ENCODE data around the gene GPR15LG. TPM values are rescaled to one million over a fixed set of nuclear protein-coding genes. Genes with fewer than 3 reads are reported as not detected.

GPR15LG gene
- total RNA-seq, 1 experiment from 2014 or later: not detected

- no peaks in the 10 kb centered on the region; the same call in 1 of the 2 replicates for H3K36me3 ChIP-seq (replicated peaks; ENCODE audit: control insufficient read depth, insufficient read depth, low read length)
- peak within 1 kb of the TSS; percentile 55 for H3K4me3 ChIP-seq (ENCODE audit: insufficient read depth, low read depth, low read length)
- peaks cover 45% of the 10 kb centered on the region for H3K27me3 ChIP-seq (ENCODE audit: control insufficient read depth, insufficient read depth, low read length)
- DNase-seq: peak; percentile 94
Measured at GRCh38 chr10:84194424-84195043, 20.9 kb downstream of the GPR15LG start, which contains the start of gene CDHR1. TSS of gene CDHR1 (plus strand) at chr10:84194537. CDS start at chr10:84194761, 224 bp downstream.

- Histone ChIP-seq H3K27me3 (ENCODE audit: control insufficient read depth, insufficient read depth, low read length) (peaks cover 45% of the 10 kb centered on the region), H3K4me3 (ENCODE audit: insufficient read depth, low read depth, low read length) (peak overlapping the region; percentile 55), H3K36me3 (replicated peaks; ENCODE audit: control insufficient read depth, insufficient read depth, low read length) (no peaks in the 10 kb centered on the region; the same call in 1 of the 2 replicates)
- DNase-seq: peak; percentile 77
Measured at GRCh38 chr10:84195044-84195830, 21.6 kb downstream of the GPR15LG start.

GRCh38 chr10:84196083-84196482 lies 22.5 kb downstream of the GPR15LG start:
- no peaks in the 10 kb centered on the region; the same call in 1 of the 2 replicates for H3K36me3 ChIP-seq (replicated peaks; ENCODE audit: control insufficient read depth, insufficient read depth, low read length)
- H3K27me3 ChIP-seq (ENCODE audit: control insufficient read depth, insufficient read depth, low read length): peaks cover 45% of the 10 kb centered on the region
- no peak for DNase-seq
- H3K4me3 ChIP-seq (ENCODE audit: insufficient read depth, low read depth, low read length): no peak overlapping the region

- peaks cover 45% of the 10 kb centered on the region for H3K27me3 ChIP-seq (ENCODE audit: control insufficient read depth, insufficient read depth, low read length)
- no peak overlapping the region for H3K4me3 ChIP-seq (ENCODE audit: insufficient read depth, low read depth, low read length)
- DNase-seq: no peak
- no peaks in the 10 kb centered on the region; the same call in 1 of the 2 replicates for H3K36me3 ChIP-seq (replicated peaks; ENCODE audit: control insufficient read depth, insufficient read depth, low read length)
Measured at GRCh38 chr10:84196941-84197340, 23.3 kb downstream of the GPR15LG start.

DNA sequence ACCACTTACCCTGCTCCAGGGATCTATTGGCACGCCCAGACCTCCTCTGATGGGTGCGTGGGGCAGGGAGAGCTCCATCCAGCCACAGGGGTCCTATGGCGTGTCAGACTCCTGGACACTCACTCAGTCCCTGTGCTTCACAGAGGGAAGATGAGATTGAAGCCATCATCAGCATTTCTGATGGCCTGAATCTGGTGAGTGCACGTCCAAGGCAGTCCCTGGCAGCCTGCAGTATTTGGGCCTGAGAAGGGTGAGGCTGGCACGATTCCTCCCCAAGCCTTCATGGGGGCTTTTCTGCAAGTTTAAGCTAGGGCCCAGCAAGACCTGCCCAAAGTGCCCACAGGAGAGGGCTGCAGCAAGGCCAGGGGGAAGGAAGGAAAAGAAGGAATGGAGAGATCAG lies 24.0 kb downstream of the GPR15LG start:
- no peak overlapping the region for H3K4me3 ChIP-seq (ENCODE audit: insufficient read depth, low read depth, low read length)
- H3K27me3 ChIP-seq (ENCODE audit: control insufficient read depth, insufficient read depth, low read length): peaks cover 45% of the 10 kb centered on the region
- H3K36me3 ChIP-seq (replicated peaks; ENCODE audit: control insufficient read depth, insufficient read depth, low read length): no peaks in the 10 kb centered on the region; the same call in 1 of the 2 replicates
- no peak for DNase-seq

DNA sequence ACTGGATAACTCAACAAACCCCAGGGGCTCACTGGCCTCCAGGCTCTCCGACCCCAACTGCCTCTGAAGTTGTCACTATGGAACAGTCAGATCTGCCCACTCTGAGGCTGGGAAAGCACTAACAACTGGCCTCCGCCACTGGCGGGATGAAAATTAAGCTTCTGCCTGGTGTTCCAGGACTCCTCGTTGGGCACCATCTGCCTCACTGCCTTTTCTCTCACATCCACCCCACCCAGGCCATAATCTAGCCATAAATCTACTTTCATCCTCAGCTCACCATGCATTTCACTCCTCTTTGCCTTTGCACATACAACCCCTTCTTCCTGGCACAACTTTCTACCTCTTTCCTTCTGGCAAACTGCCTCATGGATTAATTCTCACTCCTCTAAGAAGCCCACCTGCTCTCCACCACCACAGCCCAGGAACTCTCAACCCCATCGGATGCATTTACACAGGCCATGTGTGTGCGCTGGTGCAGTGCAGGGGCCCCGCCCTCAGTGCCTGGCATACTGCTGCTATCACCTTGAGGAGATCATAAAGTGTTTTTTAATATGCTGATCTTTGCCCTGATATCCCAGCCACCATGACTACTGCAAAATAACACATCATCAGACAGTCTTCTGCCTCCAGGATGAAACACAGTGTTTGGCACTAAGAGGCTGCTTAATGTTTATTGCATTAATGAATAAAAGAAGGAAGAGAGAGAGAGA lies 24.8 kb downstream of the GPR15LG start:
- DNase-seq: no peak
- H3K27me3 ChIP-seq (ENCODE audit: control insufficient read depth, insufficient read depth, low read length): peaks cover 40% of the 10 kb centered on the region
- no peak overlapping the region for H3K4me3 ChIP-seq (ENCODE audit: insufficient read depth, low read depth, low read length)
- H3K36me3 ChIP-seq (replicated peaks; ENCODE audit: control insufficient read depth, insufficient read depth, low read length): no peaks in the 10 kb centered on the region; the same call in 1 of the 2 replicates

DNA sequence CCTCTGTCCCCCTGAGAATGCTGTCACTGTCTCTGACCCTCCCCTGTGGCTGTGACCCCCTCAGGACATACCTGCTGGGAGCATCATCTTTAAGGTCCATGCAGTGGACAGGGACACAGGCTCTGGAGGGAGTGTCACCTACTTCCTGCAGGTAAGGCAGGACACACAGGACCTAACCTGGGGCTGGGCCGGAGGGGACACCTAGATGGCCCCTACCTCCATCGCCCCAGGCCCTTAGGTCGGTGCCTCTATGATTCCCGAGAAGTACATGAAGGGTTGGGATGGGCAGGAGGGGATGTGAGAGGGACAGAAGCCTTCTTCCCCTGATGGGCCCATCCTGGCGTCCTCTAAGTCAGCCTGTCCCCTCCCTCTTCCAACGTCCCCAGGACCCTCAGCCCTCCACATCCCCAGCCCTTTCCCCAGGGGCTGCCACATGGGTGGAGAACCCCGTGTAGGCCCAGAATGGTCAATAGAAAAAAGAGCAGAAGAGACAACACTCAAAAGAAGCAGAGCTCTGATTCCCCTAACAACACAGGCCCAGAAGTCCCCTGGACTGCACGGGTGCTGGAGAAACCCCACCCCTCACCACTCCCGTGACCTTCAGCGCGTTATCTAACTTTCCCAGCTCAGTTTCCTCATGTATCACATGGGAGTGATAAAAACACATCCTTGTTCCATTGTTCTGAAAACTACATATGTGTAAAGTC lies 27.1 kb downstream of the GPR15LG start:
- Histone ChIP-seq H3K4me3 (ENCODE audit: insufficient read depth, low read depth, low read length) (no peak overlapping the region), H3K27me3 (ENCODE audit: control insufficient read depth, insufficient read depth, low read length) (peaks cover 17% of the 10 kb centered on the region), H3K36me3 (replicated peaks; ENCODE audit: control insufficient read depth, insufficient read depth, low read length) (no peaks in the 10 kb centered on the region; the same call in 1 of the 2 replicates)
- no peak for DNase-seq

DNA sequence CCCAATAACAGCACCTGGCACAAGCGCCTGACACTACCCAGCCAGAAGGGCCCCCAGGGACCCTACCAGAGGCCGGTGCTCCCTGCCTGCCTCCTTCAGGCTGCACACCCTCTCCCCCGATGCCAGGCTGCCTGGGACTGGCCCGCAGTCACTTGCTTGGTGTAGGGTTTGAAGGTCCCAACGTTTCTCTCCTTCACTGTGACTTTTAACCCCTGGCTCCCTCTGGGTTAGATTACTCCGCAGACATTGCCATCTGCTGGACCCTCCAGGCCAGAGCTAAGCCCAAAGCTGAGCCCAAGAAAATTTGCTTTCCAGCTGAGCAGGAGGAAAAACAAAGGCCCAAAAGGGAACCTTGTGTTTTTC lies 27.6 kb downstream of the GPR15LG start:
- H3K27me3 ChIP-seq (ENCODE audit: control insufficient read depth, insufficient read depth, low read length): peaks cover 12% of the 10 kb centered on the region
- H3K4me3 ChIP-seq (ENCODE audit: insufficient read depth, low read depth, low read length): no peak overlapping the region
- DNase-seq: peak; percentile 74
- H3K36me3 ChIP-seq (replicated peaks; ENCODE audit: control insufficient read depth, insufficient read depth, low read length): no peaks in the 10 kb centered on the region; the same call in 1 of the 2 replicates

DNA sequence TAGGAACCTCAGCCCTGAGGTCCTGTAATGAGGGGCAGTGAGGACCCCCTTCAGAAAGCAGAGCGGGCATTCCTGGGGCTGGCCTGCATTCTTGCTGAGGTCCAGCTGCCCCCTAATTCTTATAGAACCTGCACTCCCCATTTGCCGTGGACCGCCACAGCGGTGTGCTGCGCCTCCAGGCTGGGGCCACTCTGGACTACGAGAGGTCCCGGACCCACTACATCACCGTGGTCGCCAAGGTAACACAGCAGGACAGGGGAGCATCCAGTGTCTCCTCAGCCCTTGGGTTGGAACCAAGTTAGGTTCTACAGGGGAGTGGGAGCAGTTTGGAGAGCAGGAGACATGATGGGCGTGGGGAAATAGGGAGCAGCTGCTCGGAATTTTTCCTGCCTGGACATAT lies 28.1 kb downstream of the GPR15LG start:
- no peak for DNase-seq
- Histone ChIP-seq H3K27me3 (ENCODE audit: control insufficient read depth, insufficient read depth, low read length) (peaks cover 7% of the 10 kb centered on the region), H3K4me3 (ENCODE audit: insufficient read depth, low read depth, low read length) (no peak overlapping the region), H3K36me3 (replicated peaks; ENCODE audit: control insufficient read depth, insufficient read depth, low read length) (no peaks in the 10 kb centered on the region; the same call in 1 of the 2 replicates)

DNA sequence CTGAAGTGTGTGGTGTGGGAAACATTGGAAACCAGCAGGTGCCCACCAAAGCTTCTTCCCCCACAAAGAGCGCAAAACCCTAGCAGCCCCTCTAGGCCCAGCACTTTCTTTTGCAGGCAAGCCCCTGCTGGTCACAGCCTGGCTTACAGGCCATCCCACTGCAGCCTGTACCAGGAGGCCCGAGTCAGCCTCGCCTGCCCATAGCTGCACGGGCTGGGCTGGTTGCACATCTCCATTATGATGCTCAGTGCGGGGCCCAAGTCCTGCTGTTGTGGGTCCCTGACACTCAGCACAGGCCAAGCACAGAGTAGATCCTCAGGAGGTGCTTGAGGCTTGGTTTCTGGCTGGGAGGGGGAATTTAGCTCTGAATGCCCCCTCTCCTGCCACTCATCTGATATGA lies 28.7 kb downstream of the GPR15LG start:
- H3K4me3 ChIP-seq (ENCODE audit: insufficient read depth, low read depth, low read length): no peak overlapping the region
- no peaks in the 10 kb centered on the region for H3K36me3 ChIP-seq (replicated peaks; ENCODE audit: control insufficient read depth, insufficient read depth, low read length)
- peak; percentile 61 for DNase-seq
- H3K27me3 ChIP-seq (ENCODE audit: control insufficient read depth, insufficient read depth, low read length): peaks cover 2% of the 10 kb centered on the region; the same call in 1 of the 2 replicates

DNA sequence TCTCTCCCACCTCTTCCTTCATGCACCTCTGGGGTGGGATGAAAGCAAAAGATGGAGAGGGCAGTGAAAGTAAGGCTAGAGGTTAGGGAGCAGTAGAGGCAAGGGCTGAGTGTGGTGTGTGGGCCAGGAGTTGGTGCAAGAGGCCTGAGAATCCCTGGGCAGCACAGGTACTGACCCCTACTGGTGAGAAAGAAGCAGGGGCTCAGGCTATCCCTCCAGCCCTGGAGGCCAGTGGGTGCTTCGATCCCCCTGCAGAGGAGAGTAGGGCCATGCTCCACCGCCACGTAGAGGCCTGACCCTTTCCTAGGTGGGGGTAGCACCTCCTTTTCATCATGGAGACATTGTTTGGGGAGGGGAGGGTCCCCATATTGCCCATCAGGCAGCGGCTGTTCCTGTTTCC lies 30.5 kb downstream of the GPR15LG start:
- Histone ChIP-seq H3K27me3 (ENCODE audit: control insufficient read depth, insufficient read depth, low read length) (no peaks in the 10 kb centered on the region), H3K36me3 (replicated peaks; ENCODE audit: control insufficient read depth, insufficient read depth, low read length) (no peaks in the 10 kb centered on the region), H3K4me3 (ENCODE audit: insufficient read depth, low read depth, low read length) (no peak overlapping the region)
- DNase-seq: peak; percentile 89

- Histone ChIP-seq H3K36me3 (replicated peaks; ENCODE audit: control insufficient read depth, insufficient read depth, low read length) (no peaks in the 10 kb centered on the region), H3K4me3 (ENCODE audit: insufficient read depth, low read depth, low read length) (no peak overlapping the region), H3K27me3 (ENCODE audit: control insufficient read depth, insufficient read depth, low read length) (no peaks in the 10 kb centered on the region)
- DNase-seq: no peak
Measured at GRCh38 chr10:84204610-84205009, 31.0 kb downstream of the GPR15LG start.

GRCh38 chr10:84205049-84205852 lies 31.6 kb downstream of the GPR15LG start:
- no peaks in the 10 kb centered on the region for H3K27me3 ChIP-seq (ENCODE audit: control insufficient read depth, insufficient read depth, low read length)
- peak; percentile 86 for DNase-seq

More at GRCh38 chr10:84205049-84205852, 31.6 kb downstream of the GPR15LG start:
- H3K4me3 ChIP-seq (ENCODE audit: insufficient read depth, low read depth, low read length): no peak overlapping the region
- H3K36me3 ChIP-seq (replicated peaks; ENCODE audit: control insufficient read depth, insufficient read depth, low read length): no peaks in the 10 kb centered on the region

Measured in H7 (cell line).